ENCODE results near the gene PIK3IP1.
"Not testable (repeated sequence)": the region's sequence is repeated elsewhere in the genome, so short reads cannot be mapped to it uniquely, and the experiment has no call there.

The PIK3IP1 gene

DNA sequence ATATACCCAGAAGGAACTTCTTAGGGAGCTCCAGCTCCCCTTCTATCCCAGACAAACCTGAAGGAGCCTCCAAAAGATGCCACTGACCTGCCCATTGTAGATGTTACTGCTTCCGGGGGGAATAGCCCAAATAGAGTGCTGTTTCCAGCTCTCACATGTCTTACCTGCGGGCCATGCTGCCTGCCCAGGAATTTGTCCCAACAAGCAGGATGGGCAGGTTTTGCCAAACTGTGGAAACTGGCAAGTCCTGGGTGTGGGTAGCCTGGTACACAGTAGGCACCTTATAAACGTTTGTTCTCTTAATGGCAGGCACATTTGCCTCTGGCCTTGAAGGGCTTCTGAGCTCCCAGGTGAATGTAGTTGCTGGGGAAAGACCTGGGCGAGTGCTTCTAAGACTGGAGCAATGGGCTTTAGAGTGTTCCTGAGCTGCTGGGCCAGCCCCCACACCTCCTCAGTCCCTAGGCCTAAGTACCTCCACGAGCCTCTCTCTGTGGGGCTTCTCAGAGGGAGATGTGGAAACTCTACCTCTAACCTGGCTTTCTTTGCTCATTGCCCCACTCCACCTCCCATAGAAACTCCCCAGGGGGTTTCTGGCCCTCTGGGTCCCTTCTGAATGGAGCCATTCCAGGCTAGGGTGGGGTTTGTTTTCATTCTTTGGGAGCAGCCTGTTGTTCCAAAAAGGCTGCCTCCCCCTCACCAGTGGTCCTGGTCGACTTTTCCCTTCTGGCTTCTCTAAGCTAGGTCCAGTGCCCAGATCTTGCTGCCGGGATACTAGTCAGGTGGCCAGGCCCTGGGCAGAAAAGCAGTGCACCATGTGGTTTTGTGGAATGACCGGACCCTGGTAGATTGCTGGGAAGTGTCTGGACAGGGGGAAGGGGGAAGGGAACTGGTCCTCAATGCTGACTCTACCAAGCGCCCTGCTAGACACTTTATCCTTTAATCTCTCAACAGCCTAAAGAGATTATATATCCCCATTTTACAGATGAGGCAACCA is 43.0 kb downstream of the PIK3IP1 start:
- no peak for FAIRE-seq

- peak; percentile 93 for FAIRE-seq
Measured at GRCh38 chr22:31248138-31248745, 44.0 kb downstream of the PIK3IP1 start.

DNA sequence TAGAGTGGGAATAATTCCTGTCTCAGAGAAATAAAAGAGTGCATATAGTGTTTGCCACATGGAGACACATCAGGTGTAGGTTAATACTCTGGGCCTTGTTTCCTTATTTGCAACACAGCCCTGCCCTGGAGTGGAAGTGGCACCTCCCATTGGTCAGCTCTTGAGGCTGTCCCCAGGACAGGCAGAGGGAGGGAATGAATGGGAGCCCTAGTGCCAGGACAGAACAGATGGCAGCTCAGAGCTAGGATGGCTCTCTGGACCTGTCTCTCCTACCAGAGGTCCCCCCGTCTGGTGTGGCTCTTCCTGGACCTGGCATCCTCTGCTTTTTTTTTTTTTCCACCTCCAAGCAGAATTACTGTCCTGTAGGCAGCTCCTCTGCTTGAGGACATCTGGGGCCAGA is 44.6 kb downstream of the PIK3IP1 start:
- no peak for FAIRE-seq

- FAIRE-seq = no peak
Measured at GRCh38 chr22:31246687-31247086, 45.6 kb downstream of the PIK3IP1 start.

DNA sequence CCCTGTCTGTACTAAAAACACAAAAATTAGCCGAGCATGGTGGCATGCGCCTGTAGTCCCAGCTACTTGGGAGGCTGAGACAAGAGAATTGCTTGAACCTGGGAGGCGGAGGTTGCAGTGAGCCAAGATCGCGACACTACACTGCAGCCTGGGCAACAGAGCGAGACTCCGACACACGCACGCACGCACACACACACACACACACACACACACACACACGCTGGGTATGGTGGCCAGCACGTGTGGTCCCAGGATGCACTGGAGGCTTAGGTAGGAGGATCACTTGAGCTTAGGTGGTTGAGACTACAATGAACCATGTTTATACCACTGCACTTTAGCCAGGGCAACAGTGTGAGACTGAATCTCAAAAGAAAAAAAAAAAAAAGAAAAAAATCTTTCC is 46.3 kb downstream of the PIK3IP1 start:
- not testable (repeated sequence) for FAIRE-seq

DNA sequence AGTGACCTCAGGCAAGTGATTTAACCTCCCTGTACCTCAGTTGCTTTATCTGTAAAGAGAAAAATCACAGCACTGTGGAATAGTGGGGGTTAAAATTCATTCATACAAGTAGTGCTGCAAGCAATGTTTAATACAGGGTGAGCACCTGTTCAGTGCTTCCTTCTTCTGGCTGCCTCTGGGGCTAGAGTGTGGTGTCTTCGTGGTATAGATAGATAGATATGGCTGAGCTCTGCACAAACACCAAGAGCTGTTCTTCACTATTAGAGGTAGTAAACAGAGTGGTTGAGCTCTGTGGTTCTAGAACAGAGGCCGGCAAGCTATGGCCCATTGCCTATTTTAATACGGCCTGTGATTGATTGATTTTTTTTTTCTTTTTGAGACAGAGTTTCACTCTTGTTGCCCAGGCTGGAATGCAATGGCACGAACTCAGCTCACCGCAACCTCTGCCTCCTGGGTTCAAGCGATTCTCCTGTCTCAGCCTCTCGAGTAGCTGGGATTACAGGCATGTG is 47.3 kb downstream of the PIK3IP1 start:
- FAIRE-seq = no peak

DNA sequence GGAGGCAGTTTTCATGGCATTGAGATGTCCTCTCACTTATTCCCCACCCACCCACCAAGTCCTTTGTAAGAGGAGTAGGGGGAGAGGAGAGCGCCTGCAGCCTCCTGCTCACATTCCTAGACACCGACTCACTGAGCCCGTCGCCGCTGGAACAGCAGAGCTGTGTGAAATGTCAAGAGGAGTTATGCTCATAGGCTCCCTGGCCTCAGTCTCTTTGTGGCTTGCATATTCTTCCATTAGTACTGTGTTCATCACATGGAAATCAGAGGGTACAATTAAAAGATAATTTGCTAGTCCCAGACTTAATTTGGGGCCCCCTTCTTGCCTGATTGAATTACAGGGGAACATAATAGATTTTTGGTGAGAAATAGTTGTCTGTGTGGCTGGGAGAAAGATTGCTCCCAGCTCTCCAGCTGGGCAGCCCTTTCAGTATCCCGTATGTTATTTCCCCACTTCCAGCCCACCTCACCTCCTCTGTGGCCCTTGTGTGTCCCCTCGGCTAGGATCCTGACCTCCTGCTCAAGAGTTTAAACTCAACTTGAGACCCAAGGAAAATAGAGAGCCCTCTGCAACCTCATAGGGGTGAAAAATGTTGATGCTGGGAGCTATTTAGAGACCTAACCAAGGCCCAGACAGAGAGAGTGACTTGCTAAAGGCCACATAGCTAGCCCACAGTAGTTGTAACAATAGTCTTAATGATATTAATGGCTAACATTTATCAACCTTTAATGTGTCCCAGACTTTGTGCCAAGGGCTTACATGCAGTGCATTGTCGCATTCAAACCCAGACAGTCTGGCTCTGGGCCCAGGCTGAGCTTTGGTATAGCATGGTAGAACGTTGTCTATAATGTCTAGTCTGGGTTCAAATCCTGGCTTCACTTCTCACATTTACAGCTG is 48.0 kb downstream of the PIK3IP1 start:
- FAIRE-seq = no peak

- no peak for FAIRE-seq
Measured at GRCh38 chr22:31243339-31244045, 48.8 kb downstream of the PIK3IP1 start.

DNA sequence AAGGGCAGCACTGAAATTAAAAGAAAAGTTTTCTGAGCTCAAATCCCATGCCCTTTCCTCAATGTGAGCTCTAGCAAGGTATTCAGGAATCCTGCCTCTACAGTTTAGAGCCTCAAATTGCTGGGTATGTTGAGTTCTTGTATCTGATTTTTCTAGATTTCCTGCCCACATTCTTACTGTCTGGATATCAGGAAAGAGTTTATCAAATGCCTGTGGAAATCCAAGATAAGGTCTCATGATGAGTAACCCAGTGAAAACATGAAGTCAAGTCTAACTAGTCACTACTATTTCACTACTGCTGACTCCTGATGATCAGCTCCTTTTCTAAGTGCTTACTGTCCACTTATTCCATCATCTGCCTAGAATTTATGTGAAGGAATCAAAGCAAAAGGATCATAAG is 50.4 kb downstream of the PIK3IP1 start:
- no peak for FAIRE-seq

DNA sequence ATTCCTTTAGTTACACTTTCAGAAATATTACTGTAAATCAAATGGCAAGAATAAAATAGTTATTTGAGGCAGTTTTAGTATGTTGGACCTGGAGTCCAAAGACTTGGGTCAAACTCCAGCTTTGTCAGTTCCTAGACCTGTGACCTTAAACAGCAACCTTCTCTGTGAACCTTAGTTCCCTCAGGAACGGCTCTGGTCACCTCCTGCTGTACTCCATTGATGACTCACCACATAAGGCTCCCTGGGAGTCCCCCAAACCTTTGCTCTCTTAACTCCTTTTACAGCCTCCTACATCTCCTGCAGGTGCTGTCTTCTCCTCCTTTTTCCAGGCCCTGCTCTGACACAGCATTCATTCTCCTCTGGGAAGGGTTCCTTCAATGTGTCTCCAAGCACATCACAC is 51.1 kb downstream of the PIK3IP1 start:
- no peak for FAIRE-seq

GRCh38 chr22:31239771-31240370 is 52.4 kb downstream of the PIK3IP1 start:
- FAIRE-seq = no peak

DNA sequence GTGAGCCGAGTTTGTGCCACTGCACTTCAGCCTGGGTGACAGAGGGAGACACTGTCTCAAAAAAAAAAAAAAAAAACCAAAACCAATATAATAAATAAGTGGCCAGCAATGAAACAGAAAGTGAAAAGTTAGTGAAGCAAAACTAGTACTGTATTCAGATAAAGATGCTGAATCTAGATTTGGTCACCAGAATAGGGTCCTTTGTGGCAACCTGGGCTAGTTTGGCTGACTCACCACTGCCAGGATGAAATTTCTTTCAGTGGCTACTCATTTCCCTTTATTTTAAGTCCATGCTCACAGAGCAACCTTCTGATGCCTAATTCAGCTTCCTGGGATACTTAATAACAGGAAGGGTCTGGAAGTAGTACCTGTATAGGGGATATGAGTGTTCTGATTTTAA is 54.2 kb downstream of the PIK3IP1 start:
- no peak for FAIRE-seq

GRCh38 chr22:31236044-31236443 is 56.2 kb downstream of the PIK3IP1 start:
- not testable (repeated sequence) for FAIRE-seq

GRCh38 chr22:31235081-31235480 is 57.2 kb downstream of the PIK3IP1 start:
- FAIRE-seq = no peak

GRCh38 chr22:31233001-31233400 is 59.3 kb downstream of the PIK3IP1 start:
- no peak for FAIRE-seq

Measured in endometrium (tissue), 2 donors.